GM18870 (cell line): ENCODE data around the gene DIAPH1.
A peak's percentile ranks its signal among the peaks of the same experiment; 100 is the strongest.

Experiments used
- ATAC-seq: cut with Tn5 transposase; IDR thresholded peaks from one replicate; pipeline ENCODE4 v1.9.1; 2021; ENCODE audit warnings: moderate library complexity; ENCODE audit not compliant: unreplicated experiment

Gene DIAPH1

GRCh38 chr5:141640051-141640415, 21.2 kb upstream of the DIAPH1 start:
- ATAC-seq: no peak

- no peak for ATAC-seq
Observed at GRCh38 chr5:141639357-141640050, 20.7 kb upstream of the DIAPH1 start.

GRCh38 chr5:141638771-141639170, 20.0 kb upstream of the DIAPH1 start:
- ATAC-seq: no peak

GRCh38 chr5:141637767-141638419, 19.1 kb upstream of the DIAPH1 start:
- no peak for ATAC-seq

GRCh38 chr5:141637123-141637766, 18.4 kb upstream of the DIAPH1 start:
- peak; percentile 2 for ATAC-seq

- peak; percentile 27 for ATAC-seq
Observed at GRCh38 chr5:141636413-141637122, 17.8 kb upstream of the DIAPH1 start, which contains the start of the genes HDAC3 and RELL2. TSS of gene HDAC3 (minus strand) at chr5:141636849. CDS start at chr5:141636790, 59 bp downstream. TSS of gene RELL2 (plus strand) at chr5:141636997. CDS start at chr5:141638226, 1,229 bp downstream.

- no peak for ATAC-seq
Observed at GRCh38 chr5:141636106-141636412, 17.3 kb upstream of the DIAPH1 start.

- ATAC-seq: no peak
Observed at GRCh38 chr5:141635646-141636045, 16.8 kb upstream of the DIAPH1 start.

GRCh38 chr5:141634720-141635119, 15.9 kb upstream of the DIAPH1 start:
- no peak for ATAC-seq

- ATAC-seq: peak; percentile 90
Observed at GRCh38 chr5:141633871-141634561, 15.2 kb upstream of the DIAPH1 start.

- ATAC-seq: no peak
Observed at GRCh38 chr5:141632650-141633049, 13.8 kb upstream of the DIAPH1 start.

- ATAC-seq: no peak
Observed at GRCh38 chr5:141630570-141631140, 11.9 kb upstream of the DIAPH1 start.

GRCh38 chr5:141628175-141628788, 9.5 kb upstream of the DIAPH1 start:
- ATAC-seq: no peak

- ATAC-seq: no peak
Observed at GRCh38 chr5:141623611-141624010, 4.8 kb upstream of the DIAPH1 start.

- peak; percentile 64 for ATAC-seq
Observed at GRCh38 chr5:141623186-141623585, 4.4 kb upstream of the DIAPH1 start.

- peak; percentile 25 for ATAC-seq
Observed at GRCh38 chr5:141618030-141618803, 583 bp downstream of the DIAPH1 start.

GRCh38 chr5:141617682-141618029, 1.1 kb downstream of the DIAPH1 start:
- no peak for ATAC-seq

- no peak for ATAC-seq
Observed at GRCh38 chr5:141617128-141617527, 1.7 kb downstream of the DIAPH1 start.

- no peak for ATAC-seq
Observed at GRCh38 chr5:141615991-141616720, 2.6 kb downstream of the DIAPH1 start.
